HEK293T (cell line): ENCODE measurements around the gene IFNL1.

Source experiments
- CTCF ChIA-PET: fragments of 350-600 bp; formaldehyde crosslinking; extraction: SDS; loops from one replicate; lab custom pipeline; 2021; ENCODE audit warnings: antibody characterized with exemption, inconsistent platforms; lab: Yijun Ruan, JAX
- POLR2A ChIA-PET: fragments of 350-600 bp; formaldehyde crosslinking; extraction: SDS; loops from one replicate; lab custom pipeline; 2020; ENCODE audit warnings: antibody characterized with exemption, inconsistent platforms; lab: Yijun Ruan, JAX
- DNase-seq: peaks from one replicate; pipeline ENCODE4 v3.0.0; 2012; ENCODE audit warnings: mixed read lengths; ENCODE audit errors: extremely low spot score
- ARNT ChIP-seq: fragments of 450-650 bp; IDR thresholded peaks from 2 replicates; pipeline ENCODE4 v1.6.1; 2017; ENCODE audit warnings: mild to moderate bottlenecking
- BHLHE40 ChIP-seq: fragments of 450-650 bp; IDR thresholded peaks from 2 replicates; pipeline ENCODE4 v1.6.1; 2016; ENCODE audit warnings: mild to moderate bottlenecking, moderate library complexity, borderline replicate concordance
- CTBP1 ChIP-seq: fragments of 450-650 bp; IDR thresholded peaks from 2 replicates; pipeline ENCODE4 v1.6.1; 2016; ENCODE audit warnings: borderline replicate concordance
- ELF4 ChIP-seq: fragments of 450-650 bp; IDR thresholded peaks from 2 replicates; pipeline ENCODE4 v1.6.1; 2017; ENCODE audit warnings: antibody characterized with exemption
- FOXA1 ChIP-seq: fragments of 450-650 bp; IDR thresholded peaks from 2 replicates; pipeline ENCODE4 v1.6.1; 2016; ENCODE audit warnings: mild to moderate bottlenecking
- FOXK2 ChIP-seq: fragments of 450-650 bp; IDR thresholded peaks from 2 replicates; pipeline ENCODE4 v1.6.1; 2016; ENCODE audit warnings: mild to moderate bottlenecking
- FOXM1 ChIP-seq: fragments of 450-650 bp; IDR thresholded peaks from 2 replicates; pipeline ENCODE4 v1.6.1; 2017; ENCODE audit warnings: mild to moderate bottlenecking, borderline replicate concordance
- HDGF ChIP-seq: fragments of 450-650 bp; IDR thresholded peaks from 2 replicates; pipeline ENCODE4 v1.6.1; 2017; ENCODE audit warnings: antibody characterized with exemption, borderline replicate concordance
- L3MBTL2 ChIP-seq: fragments of 450-650 bp; conservative IDR thresholded peaks from 2 replicates; pipeline ENCODE4 v1.6.1; 2016; ENCODE audit warnings: mild to moderate bottlenecking
- LEF1 ChIP-seq: fragments of 450-650 bp; IDR thresholded peaks from 2 replicates; pipeline ENCODE4 v1.6.1; 2017; ENCODE audit warnings: mild to moderate bottlenecking, borderline replicate concordance
- NFRKB ChIP-seq: fragments of 450-650 bp; IDR thresholded peaks from 2 replicates; pipeline ENCODE4 v1.6.1; 2016; ENCODE audit warnings: mild to moderate bottlenecking, moderate library complexity
- PKNOX1 ChIP-seq: fragments of 450-650 bp; IDR thresholded peaks from 2 replicates; pipeline ENCODE4 v1.6.1; 2016
- SP1 ChIP-seq: fragments of 450-650 bp; IDR thresholded peaks from 2 replicates; pipeline ENCODE4 v1.6.1; 2017
- SUZ12 ChIP-seq: fragments of 450-650 bp; IDR thresholded peaks from 2 replicates; pipeline ENCODE4 v1.6.1; 2016; ENCODE audit warnings: mild to moderate bottlenecking
- TARDBP ChIP-seq: fragments of 450-650 bp; IDR thresholded peaks from 2 replicates; pipeline ENCODE4 v1.6.1; 2016
- ZNF384 ChIP-seq: fragments of 450-650 bp; IDR thresholded peaks from 2 replicates; pipeline ENCODE4 v1.6.1; 2016

IFNL1 gene

GRCh38 chr19:39345956-39346355, 49.7 kb downstream of the IFNL1 start:
- TF ChIP-seq LEF1 (no peak), FOXA1 (no peak), TARDBP (no peak), CTBP1 (no peak), SUZ12 (no peak), HDGF (no peak), BHLHE40 (no peak), ARNT (no peak), FOXM1 (no peak), NFRKB (no peak), PKNOX1 (no peak), SP1 (no peak), ELF4 (no peak), ZNF384 (no peak), L3MBTL2 (no peak), FOXK2 (no peak)
- ChIA-PET CTCF (interaction anchor here (0.6 kb wide), 1 partner anchor 813 kb away, joined by 4 read pairs; no protein-coding TSS in a partner anchor), POLR2A (interaction anchor here (1.6 to 2.1 kb wide), 2 partner anchors 45 to 90 kb away, joined by 4 to 9 read pairs; partner anchors contain the start of genes MED29, PAF1 and RPS16)
- no peak for DNase-seq

GRCh38 chr19:39347332-39348164, 51.3 kb downstream of the IFNL1 start:
- ChIA-PET CTCF (interaction anchor here (1.1 kb wide), 1 partner anchor 12 kb away, joined by 3 read pairs; the partner anchor contains the start of gene GMFG), POLR2A (interaction anchor here (2.1 kb wide), 1 partner anchor 88 kb away, joined by 9 read pairs; the partner anchor contains the start of gene RPS16)
- TF ChIP-seq FOXK2: no peak
- no peak for TF ChIP-seq ELF4
- no peak for DNase-seq
